GM12875 (cell line): ENCODE results near the gene KCTD17.

Source experiments
- H3K4me3 ChIP-seq: one replicate; pipeline ENCODE4 v1.5.1; 2011; ENCODE audit warnings: low read depth, low read length, control low read depth
- CTCF ChIP-seq: IDR thresholded peaks from 2 replicates; pipeline ENCODE4 v1.5.1; 2011; ENCODE audit warnings: low read depth, mild to moderate bottlenecking, control low read depth, inconsistent platforms, low read length, moderate library complexity, borderline replicate concordance; ENCODE audit not compliant: insufficient read depth

KCTD17 gene

GRCh38 chr22:37032535-37033460, 18.7 kb upstream of the KCTD17 start:
- TF ChIP-seq CTCF, result no peak
- no peak overlapping the region for H3K4me3 ChIP-seq

- no peak overlapping the region for H3K4me3 ChIP-seq
- TF ChIP-seq CTCF, result no peak
These were observed 17.7 kb upstream of the KCTD17 start for GRCh38 chr22:37033605-37034430.

- no peak for TF ChIP-seq CTCF
- no peak overlapping the region for H3K4me3 ChIP-seq
These were observed 14.7 kb upstream of the KCTD17 start for GRCh38 chr22:37036655-37037377.

- TF ChIP-seq CTCF, result no peak
- H3K4me3 ChIP-seq, result no peak overlapping the region
These were observed 13.9 kb upstream of the KCTD17 start for GRCh38 chr22:37037669-37038068.

GRCh38 chr22:37039466-37039865, 12.1 kb upstream of the KCTD17 start:
- TF ChIP-seq CTCF, result no peak

GRCh38 chr22:37043209-37043827, 8.2 kb upstream of the KCTD17 start:
- no peak for TF ChIP-seq CTCF
- no peak overlapping the region for H3K4me3 ChIP-seq

More at GRCh38 chr22:37039466-37039865, 12.1 kb upstream of the KCTD17 start:
- no peak overlapping the region for H3K4me3 ChIP-seq
